HG03280 (cell line): ENCODE results near the gene MMADHC.

Experiments used
- ATAC-seq: cut with Tn5 transposase; IDR thresholded peaks from one replicate; pipeline ENCODE4 v1.9.1; 2021; ENCODE audit warnings: mild to moderate bottlenecking, moderate library complexity; ENCODE audit not compliant: unreplicated experiment

The MMADHC gene

GRCh38 chr2:149559341-149560068 lies 28.1 kb downstream of the MMADHC start:
- ATAC-seq, result no peak

- ATAC-seq, result no peak
These were observed 31.1 kb downstream of the MMADHC start for GRCh38 chr2:149556452-149556851.

DNA sequence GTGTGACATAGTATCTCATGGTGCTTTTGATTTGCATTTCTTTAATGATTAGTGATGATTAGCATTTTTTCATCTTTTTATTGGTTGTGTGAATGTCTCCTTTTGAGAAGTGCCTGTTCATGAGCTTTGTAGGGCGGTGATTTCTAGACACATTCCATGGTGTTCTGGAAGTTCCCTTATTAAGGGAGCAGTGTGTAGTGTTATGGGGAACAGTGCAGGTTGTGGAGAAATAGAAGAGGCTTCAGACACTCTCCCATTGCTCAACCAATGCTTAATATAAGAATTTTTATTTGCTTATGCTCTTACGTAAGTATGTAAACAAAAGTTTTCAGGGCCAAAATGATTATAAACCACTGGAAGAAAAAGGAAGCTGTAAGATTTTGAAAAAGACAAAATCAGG lies 34.7 kb downstream of the MMADHC start:
- no peak for ATAC-seq

DNA sequence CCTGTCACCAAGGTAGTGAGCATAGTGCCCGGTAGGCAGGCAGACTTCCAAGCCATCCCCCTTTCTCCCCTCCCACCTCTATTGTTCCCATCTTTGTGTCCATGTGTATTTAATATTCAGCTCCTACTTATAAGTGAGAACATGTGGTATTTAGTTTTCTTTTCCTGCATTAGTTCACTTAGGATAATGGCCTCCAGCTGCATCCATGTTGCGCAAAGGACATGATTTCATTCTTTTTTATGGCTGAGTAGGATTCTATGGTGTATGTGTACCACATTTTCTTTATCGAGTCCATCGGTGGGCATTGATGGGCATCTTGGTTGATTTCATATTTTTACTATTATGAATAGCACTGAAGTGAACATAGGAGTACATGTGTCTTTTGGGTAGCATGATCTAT lies 35.3 kb downstream of the MMADHC start:
- no peak for ATAC-seq

GRCh38 chr2:149544692-149545091 lies 42.9 kb downstream of the MMADHC start:
- ATAC-seq, result no peak

- no peak for ATAC-seq
These were observed 43.7 kb downstream of the MMADHC start for GRCh38 chr2:149543845-149544244.

- no peak for ATAC-seq
These were observed 47.4 kb downstream of the MMADHC start for GRCh38 chr2:149540138-149540537.

DNA sequence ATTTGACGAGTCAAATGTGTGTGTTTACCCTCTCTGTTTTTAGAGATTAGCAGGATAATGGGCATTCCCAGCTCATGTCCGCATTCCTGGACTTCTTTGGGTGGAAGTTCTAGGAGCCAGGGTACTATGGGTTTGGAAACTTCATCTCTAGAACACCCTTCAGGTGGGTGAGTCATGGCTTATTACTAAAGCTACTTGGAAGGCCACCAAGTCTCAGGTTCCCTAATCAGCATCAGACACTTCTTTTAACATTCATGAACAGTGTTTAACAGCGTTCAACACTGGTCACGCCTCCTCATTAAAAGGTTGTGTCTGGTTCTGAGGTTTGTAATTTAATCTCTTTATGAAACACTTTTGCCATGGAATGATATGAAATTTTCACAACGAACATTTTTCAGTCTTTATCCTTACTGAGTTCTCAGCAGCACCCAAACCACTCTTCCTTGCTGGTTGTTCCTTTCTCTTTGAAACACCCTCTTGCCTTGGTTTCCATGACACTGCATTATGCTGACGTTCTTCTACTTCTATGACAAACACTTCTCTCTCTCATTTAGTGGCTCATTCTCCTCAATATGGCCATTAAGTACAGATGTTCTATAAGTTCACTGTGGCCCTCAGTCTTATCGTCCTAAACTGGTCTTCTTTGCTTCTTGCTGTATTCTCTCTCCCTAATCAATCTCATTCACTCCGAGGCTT lies 49.3 kb downstream of the MMADHC start:
- ATAC-seq, result no peak

DNA sequence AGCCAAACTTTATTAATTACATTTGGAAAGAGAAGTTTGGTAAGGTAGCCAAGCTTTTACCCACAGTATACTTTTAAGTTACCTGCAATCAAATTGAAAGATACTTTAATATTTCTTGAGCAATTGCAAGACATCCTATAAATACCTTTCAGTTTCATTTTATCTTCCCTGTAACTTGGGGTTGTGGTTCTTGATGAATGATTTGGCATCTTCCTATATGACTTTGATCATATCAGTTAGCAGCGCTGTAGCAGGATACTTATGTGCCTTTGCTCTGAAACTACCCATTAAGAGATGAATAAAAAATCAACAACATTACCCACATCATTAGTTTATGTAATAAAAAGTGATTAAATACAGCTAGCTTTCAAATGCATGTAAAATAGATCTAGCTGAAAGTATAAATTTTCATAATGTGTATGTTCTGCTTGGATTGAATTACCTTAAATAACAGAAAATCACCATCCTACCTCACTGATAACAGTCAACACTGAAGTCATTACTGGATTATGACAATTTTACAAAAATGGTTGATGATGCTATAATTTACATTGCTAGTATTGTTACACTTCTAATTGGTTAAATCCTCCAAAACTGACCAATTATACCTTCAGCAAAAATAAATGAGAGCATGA lies 50.4 kb downstream of the MMADHC start:
- no peak for ATAC-seq

DNA sequence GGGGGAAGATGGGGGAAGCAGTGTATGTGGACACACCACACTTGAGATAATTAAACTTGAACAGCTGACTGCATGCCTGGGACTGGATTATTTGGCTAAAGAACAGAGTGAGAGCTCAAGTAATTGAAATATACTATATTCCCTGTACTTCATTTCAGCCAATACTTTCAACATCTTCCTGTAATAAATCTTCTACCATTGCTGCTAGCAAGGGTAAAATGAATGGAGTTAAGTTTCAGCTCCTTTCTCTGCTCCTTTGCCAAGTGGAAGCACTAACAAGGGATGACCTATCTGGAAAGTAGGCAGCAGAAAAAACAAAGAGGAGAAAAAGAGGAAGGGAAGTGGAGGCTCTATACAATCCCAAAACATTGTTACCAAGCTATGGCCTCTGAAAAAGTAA lies 50.9 kb downstream of the MMADHC start:
- ATAC-seq, result no peak

DNA sequence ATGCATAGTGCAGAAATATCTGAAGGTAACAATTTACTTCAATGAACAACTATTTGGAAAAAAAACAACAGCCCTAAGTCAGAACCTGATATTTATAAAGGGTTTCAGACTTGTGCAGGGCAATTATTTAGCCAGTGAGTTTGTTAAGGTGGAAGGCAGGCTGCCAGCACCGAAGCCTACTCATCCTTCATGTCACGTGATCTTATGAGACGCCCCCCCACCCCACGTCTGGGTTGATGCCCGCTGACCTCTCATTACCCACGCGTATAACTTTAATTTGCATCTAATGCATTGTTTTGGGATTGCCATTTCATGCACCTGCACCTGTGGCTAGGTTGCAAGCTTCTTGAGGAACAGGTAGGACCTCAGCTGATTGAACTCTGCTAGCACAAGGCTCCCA lies 52.9 kb downstream of the MMADHC start:
- ATAC-seq, result no peak

DNA sequence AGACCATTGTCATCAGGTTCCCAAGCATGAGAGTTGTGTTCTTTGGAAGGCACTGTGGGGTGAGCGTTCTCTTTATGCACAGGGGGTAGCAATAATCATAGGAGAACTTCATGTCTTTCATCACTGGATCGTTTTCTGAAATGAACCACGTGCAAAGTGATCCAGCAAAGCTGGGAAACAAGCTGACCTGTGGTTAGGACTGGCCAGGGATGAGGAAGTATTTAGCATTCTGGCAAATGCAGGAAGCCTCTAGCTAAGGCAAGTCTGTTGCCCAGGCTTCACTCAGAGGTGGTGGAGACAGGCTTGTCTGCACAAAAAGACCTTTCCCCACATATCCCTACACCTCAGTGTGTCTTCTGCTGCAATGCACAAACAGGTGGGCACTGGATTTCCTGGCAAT lies 58.6 kb downstream of the MMADHC start:
- ATAC-seq, result no peak

- no peak for ATAC-seq
These were observed 59.4 kb downstream of the MMADHC start for GRCh38 chr2:149527998-149528755.

GRCh38 chr2:149526689-149527088 lies 60.9 kb downstream of the MMADHC start:
- ATAC-seq, result no peak

DNA sequence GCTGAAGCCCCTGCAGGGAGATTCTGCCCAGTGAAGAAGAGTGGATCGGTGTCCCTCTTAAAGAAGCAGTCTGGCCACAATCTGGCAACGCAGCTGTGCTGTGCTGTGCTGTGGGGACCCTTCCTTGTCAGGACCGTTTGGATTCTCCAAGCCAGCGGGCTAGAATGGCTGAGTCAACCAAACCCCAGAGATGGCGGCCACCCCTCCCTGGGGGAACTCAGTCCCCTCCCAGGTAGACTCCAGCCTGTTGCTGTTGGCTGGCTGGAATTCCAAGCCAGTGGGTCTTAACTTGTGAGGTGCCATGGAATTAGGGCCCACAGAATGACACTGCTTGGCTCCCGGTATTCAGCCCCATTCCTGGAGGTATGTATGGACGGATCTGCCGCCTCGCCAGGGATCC lies 62.3 kb downstream of the MMADHC start:
- ATAC-seq, result no peak
